CD4-positive, alpha-beta T cell treated with Interleukin-17A for 1 hour (primary cell): ENCODE results near the gene UVRAG.
"Not testable (repeated sequence)": the region's sequence is repeated elsewhere in the genome, so short reads cannot be mapped to it uniquely, and the experiment has no call there.

Experiments
- DNase-seq: peaks from one replicate; pipeline ENCODE4 v3.0.0-alpha.2; 2020

Gene UVRAG

DNA sequence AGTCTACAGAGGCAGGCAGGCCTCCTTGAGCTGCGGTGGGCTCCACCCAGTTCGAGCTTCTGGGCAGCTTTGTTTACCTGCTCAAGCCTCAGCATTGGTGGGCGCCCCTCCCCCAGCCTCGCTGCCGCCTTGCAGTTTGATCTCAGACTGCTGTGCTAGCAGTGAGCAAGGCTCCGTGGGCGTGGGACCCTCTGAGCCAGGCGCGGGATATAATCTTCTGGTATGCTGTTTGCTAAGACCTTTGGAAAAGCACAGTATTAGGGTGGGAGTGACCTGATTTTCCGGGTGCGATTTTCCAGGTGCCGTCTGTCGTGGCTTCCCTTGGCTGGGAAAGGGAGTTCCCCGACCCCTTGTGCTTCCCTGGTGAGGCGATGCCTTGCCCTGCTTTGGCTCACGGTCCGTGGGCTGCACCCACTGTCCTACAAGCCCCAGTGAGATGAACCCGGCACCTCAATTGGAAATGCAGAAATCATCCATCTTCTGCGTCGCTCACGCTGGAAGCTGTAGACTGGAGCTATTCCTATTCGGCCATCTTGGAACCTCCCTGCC lies 164.5 kb downstream of the UVRAG start:
- not testable (repeated sequence) for DNase-seq

DNA sequence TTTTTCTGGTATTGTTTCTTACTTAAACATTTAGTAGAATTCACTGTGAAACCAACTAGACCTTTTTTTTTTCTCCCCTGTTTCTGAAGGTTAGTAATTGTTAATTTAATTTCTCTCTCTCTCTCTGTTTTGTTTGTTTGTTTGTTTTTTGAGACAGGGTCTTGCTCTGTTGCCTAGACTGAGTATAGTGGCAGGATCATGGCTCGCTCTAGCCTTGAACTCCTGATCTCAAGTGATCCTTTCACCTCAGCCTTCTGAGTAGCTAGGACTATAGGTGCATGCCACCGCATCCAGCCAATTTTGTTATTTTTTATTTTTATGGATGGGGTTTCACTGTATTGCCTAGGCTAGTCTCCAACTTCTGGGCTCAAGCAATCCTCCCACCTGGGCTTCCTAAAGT lies 165.0 kb downstream of the UVRAG start:
- DNase-seq: no peak

DNA sequence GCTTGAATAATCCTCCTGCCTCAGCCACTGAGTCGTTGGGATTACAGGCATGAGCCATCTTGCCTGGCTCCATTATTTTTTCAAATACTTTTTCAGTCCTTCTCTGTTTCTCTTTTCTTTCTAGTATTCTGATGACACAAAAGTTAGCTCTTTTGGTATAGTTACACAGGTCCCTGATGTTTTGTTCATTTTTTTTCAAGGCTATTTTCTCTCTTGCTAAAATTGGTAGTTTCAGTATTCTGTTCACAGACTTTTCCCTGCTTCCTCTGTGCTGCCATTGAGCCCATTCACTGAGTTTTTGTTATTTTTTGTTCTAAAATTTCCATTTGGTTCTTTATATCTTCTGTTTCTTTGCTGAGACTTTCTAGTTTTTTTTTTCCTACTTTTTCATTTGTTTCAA lies 166.5 kb downstream of the UVRAG start:
- DNase-seq: no peak

DNA sequence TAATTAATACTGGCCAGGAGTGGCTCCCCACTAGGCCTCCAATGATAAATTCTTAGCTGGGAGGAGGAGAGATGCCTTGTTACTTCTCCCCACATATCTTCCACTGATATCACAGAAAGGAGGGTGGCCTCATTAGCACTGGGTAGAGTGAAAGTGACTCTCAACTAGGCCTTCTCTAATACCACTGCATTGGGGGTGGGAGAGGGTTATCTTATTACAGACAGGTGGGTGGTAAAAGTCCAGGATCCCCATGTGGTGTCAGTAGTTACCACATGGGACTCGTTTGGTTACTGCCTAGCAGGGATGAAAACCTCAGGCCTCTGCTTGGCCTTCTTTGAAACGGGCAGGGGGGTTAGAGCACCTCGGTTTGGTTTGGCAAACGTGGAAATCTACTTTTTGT lies 167.3 kb downstream of the UVRAG start:
- DNase-seq: no peak

DNA sequence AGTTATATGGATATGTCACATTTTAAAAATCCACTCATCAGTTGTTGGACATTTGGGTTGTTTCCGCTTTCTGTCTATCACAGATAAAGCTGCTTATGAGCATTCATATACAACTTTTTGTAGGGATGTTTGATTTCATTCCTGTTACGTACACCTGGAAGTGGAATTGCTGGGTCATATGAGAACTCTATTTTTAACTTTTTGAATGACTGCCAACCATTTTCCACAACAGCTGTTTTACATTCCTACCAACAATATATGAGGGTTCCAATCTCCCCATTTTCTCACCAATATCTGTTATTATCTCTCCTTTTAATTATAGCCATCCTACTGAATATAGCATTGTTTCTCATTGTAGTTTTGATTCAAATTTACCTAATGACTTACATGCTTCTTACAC lies 172.0 kb downstream of the UVRAG start:
- DNase-seq: no peak

DNA sequence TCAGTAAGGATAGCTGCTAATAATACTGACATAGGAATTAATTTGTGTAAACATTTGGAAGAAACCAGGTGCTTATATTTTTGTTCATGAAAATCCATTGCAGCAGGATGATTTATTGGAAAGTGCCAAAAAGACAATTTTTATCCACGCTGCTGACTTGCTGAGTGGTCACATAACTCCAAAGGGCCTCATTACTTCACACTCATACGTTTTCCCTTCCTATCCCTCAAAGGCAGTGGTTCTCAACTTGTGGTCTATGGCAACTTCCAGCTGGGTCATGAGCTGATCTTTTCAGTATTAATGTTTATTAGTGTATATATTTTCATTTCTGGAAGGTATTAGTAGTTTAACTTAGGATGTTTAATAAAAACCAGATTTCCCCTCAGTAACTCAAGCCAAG lies 178.1 kb downstream of the UVRAG start:
- DNase-seq: no peak

DNA sequence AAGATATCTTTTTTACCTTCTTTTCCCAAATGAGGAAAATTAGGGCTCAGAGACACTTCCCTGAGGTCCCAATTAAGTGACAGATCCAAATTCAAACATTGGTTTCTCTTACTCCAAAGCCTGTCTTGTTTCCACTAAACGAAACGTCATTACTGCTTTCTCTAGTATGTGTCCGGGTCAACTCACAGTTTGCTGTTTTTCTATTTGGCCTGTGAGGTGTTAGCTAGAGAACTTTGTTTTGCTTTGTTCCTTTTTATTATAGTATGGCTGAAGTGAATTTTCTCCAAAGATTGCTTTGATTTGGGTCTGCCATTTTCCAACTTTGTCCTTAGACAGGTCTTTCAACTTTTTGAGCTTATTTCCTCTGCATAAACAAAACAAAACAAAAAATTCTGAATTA lies 179.6 kb downstream of the UVRAG start:
- DNase-seq: no peak

DNA sequence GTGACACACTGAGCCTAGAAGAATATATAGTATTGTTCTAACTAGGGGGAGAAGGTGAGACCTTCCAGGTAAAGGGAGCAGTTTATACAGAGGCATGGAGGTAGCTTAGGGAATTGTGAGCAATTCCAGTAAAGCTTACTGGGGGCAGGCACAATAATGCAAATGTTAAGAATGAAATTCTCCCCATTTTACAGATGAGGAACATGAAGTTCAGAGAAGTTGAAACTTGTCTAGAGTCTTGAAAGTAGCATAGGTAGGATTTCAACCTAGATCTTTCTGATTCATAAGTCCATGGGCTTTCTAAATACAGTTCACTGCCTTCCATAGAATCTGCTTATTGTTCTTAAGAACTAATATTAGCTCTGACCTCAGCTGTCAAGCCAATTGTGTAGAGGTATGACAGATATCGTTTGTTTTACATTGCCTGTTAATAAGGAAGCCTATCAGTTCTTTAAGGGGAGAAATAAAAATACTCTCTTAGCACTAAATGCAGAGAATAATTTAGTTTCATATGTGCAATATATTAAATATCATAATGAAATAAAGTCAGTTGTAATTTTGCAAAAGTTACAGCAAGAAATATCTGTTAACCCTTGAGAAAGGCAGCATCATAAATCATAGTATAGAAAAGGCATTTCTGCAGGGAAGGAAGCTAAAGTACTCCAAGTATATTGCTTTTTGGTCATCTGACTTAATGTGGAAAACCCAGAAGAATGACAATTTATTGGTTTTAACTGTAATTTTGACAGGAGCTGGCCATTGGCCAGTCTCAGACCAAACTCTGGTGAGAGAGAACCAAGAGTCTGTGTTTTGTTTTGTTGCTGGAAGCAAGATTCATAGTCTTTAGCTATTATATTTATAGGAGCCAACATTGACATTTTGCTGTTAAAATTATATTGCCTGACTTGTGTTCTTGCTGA lies 181.8 kb downstream of the UVRAG start:
- DNase-seq: no peak

DNA sequence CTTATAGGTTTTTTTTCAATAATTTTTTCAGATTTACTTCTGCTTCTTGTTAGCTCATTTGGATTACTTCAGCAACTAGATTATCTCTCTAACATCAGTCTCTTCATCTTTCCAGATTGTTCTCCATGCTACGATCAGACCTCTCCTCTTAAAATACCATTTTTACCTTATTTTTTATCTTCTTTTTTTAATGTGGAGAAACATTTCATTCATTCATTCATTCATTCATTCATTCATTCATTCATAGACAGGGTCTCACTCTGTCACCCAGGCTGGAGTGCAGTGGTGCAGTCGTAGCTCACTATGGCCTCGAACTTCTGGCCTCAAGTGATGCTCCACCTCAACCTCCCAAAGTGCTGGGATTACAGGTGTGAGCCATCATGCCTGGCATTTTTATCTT lies 189.4 kb downstream of the UVRAG start:
- no peak for DNase-seq

DNA sequence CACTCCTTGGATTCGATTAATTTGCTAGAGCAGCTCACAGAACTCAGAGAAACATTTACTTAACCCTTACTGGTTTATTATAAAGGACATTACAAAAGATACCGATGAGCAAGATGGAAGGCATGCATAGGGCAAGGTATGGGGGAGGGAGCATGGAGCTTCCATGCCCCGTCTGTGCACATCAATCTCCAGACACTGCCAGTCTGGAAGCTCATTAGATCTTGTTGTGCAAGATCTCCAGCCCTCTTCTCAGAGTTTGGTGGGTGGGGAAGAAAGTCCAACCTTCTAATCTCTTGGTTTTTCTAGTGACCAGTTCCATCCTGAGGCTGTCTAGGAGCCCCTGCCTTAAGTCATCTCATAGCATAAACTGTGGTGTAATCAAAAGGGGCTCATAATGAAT lies 190.7 kb downstream of the UVRAG start:
- no peak for DNase-seq

DNA sequence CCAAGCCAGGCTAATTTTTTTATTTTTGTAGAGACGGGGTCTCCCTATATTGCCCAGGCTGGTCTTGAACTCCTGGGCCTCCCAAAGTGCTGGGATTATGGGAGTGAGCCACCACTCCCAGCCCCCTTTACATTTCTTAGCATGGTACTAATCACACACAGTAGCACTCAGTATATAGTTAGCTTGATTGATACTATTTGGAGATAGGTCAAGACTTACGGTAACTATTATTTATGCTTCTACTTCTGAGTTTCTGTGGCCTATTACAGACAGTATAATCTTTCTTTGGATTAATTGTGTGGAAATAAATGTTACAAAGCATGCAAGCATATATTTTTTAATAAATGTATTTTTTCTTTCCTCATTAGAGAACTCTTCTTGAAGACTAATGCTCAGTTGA lies 192.2 kb downstream of the UVRAG start:
- no peak for DNase-seq

DNA sequence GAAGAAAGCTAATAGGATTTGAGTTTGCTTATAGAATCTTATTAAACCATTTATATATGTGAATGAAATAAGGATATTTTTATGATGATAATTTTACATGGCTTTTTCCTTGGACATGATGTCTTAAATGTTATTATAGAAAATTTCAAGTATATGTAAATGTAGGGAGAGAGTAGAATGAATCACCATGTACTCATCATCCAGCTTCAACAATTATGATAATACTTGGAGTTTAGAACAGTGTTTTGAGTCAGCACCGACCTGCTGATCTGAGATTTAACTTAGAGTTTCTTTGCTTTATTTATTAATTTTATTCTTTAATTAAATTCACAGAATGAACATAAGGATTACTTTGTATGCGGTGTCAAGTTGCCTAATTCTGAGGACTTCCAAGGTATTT lies 193.5 kb downstream of the UVRAG start:
- no peak for DNase-seq

DNA sequence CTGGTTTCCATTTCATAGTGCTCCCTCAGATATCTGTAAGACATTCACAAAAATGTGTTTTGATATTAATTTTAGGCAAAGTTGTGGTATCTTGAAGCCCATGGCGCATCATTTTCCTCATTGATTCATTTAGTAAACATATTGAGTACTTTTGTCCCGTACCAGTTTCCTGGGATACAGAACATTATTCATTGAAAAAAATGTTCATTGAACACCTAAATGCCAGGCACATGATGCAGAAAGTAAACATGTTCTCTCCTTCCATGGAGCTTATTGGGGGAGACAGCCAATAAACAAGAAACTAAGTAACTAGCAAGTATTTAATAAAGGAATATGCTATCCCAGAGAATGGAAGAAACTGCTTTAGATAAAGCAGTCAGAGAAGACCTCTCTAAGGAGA lies 195.0 kb downstream of the UVRAG start:
- DNase-seq: no peak

DNA sequence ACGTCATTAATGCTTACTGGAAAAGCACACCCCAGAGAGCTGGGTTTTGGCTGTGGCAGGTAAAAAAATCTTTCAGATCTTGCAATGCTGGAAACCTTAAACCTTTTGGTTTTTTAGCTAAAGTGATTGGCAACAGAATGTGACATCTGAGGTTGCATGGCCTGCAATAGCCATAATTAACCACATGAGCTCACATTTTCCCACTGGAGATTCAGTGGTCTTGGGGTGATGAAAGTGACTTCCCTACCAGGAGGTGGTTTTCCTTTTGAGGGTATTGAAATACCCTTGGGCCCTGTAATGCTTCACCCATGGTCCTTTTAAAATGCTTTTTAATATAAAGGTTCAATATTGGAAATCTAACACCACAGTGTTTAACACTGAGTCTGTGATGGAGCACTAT lies 198.5 kb downstream of the UVRAG start:
- DNase-seq: no peak

DNA sequence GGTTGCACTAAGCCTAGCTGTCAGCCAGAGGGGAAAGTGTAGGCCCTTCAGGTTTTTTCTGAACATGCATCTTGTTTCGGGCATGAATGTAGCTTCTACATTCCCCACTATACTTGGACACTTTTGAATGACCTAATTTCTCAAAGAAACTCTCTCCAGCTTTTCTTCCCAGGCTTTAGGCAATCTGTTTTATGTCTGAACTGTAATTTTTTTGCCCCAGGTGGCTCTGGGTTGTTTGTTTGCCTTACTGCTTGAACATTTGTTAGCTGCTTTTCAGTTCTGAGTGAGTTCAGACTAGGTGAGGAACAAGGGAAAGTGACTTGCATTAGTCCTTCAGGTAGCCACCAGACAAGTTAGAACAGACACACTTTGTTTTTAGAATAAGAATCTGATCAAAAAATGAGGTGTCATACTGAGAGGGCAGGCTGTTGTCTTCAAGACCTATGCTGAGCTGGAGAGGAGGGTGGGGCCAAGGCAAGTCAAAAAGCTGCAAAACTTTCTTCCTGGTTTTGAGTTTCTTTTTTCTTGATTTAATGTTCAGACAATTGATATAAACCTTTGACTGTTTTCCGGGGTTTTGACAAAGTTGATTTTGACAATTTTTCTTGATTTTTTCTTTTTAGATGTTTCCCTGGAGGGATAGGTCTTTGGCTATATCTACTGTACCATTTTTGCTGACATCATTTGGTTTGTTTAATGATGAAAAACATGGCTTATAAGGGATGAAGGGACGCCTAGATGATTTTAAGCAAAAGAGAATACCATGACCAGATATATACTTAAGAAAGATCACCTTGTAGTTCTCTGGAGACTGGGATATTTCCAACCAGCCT lies 208.4 kb downstream of the UVRAG start:
- no peak for DNase-seq

DNA sequence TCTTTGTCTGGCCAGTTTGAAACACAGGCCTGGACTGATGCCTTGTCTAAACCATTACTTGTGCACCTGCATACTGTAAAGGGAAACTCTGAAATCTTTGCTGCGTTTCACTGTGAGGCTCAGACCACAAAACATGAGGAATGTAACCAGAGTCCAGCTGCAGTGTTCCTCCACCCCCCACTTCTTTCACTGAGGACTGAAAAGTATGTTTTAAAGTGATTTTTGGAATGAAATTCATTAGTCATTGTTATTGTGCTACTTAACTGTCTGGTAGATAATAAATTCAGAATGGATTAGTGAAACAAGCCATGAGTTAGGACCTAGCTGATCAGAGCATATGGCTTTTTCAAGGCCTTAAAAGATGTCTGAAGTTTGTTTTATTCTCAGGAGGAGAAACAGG lies 210.1 kb downstream of the UVRAG start:
- DNase-seq: no peak

DNA sequence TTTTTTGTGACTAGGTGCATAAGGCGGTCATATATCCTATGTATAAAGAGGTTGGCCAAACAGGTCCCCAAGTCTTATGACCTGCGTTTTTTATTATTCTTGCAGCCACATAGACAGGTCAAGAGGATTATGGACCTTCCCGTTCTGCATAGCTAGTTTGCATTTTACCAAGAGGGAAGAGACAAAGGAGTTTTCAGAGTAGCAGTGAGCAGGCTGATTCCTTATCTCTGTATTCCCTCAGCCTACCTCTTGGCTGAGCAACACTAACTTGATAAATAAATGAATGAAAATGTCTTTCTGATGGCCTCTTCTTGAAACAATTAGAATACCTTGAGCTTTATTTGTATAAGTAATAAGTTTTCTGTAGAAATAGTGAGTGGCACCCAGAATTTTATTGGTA lies 210.8 kb downstream of the UVRAG start:
- no peak for DNase-seq

DNA sequence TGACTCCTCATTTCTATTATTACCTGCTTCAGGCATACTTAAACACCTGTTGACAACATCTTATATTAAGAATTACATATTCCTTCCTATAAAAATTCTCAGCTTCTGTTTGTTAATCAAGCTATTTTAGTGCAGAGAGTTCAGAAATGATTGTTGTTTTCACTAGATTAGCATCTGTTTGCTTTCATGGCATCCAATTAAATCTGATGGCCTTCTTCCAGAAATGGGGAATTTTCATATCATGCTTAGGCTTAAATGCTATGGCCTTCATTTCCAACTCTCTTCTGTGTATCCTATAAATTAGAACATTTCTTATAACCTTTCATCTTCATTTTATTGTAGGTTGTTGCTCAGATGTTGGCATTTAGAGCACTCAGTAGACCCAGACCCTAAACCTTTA lies 211.3 kb downstream of the UVRAG start:
- no peak for DNase-seq

DNA sequence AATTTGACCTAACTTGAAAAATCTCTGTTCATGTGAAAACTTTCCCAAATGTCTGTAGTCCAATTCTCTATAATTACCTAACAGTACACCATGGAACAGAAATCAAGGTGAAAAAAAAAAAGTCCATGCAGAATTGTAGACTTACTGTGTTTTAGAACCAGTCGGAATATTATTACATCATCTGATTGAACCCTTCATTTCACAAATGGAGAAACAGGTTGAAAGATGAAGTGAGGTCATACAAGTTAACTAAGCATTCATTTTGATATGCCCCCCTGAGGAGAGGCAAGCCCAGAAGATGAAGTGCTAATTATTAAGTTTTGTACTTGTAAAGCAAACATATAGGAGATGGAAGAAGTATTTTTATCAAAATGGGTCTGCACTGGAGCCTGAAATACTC lies 211.9 kb downstream of the UVRAG start:
- no peak for DNase-seq

DNA sequence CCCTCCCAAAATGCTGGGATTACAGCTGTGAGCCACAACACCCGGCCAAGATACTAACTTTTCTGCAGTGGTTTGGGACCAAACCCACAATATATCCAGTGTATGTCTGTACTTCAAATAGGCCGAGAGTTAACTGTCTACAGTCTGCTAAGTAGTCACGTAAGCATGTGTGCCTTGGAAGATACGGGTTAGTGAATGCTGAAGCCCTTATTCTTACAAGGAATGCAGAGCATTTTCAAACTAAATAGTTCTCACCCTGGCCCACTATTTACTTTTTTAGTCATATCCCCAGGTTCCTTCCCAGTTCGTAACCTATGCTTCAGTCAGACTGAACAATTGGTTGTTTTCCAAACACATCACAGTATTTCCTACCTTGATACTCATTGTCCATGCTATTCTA lies 215.3 kb downstream of the UVRAG start:
- no peak for DNase-seq

DNA sequence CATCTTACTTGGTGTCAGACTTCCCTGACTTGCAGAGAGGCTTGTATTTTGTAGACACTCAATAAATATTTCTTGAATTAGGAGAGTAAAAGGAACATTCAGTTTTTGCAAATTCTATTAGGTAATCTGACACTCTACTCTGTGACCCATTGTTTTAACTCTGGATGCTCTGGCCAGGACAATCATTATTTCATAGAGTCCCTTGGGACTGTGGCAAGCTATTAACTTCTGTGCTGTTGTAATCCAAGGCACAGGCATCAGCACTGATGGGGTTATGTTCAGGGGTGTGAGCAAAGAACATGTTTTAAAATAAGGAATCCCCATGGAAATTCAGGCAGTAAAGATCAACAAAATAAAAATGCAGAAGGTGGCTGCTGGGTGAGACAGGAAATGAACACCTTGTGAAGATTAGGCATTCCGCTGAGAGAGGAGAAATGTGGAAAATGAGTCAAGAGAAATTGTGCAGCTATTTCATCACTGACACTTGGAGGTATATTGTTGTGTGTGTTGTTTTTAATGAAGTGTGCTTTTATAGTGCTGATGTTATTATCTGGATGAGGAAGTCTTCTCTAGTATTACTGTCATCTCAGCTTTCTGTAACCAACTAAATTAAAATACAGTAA lies 216.1 kb downstream of the UVRAG start:
- DNase-seq: no peak

DNA sequence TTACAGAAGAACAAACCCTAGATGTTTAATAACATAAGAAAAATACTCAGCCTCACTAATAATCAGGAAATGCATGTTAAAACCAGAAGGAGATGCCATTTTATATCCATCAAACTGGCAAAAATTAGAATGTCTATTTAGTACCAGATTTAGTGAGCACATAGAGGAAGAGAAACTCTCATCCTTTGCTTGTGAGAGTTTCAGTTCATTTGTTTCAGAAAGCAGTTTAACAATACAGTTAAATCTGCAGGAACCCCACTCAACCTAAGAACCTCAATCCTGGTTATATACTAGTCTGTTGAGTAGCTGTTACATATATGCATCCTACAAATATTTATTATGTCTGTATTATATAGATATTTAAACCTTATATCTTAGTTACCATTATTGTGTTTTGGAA lies 218.7 kb downstream of the UVRAG start:
- no peak for DNase-seq

DNA sequence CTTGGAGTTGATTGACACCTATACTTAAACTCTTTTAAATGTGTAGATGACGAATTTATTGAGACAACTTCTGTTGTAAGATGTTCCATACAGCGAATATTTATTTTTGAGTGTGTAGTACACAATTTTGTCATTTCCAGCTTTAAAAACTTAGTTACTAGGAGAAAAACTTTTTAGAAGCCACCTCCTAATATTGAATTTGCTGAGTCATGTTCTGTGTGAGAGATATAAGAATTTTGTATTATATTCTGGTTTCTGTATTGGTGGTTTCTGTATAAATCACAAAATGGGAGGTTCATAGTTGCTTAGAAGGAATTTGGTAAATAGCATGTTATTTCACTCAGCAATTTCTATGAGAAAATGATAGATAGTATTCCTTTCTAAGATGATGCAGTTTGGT lies 220.0 kb downstream of the UVRAG start:
- DNase-seq: no peak

DNA sequence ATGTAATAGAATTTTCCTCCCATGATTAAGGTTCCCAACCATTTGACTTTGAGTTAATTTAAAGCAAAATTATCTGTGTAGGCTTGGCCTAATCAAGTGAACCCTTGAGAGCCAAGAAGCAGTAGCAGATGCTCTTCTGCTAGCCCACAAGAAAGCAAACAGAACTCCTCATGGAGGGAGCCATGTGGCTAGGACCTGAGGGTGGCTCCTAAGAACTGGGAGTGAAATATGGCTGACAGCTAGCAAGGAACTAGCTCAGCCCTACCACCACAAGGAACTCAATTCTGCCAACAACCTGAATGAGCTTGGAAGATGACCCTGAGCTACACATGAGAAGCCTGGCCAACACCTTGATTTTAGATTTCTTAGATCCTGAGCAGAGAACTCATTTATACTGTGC lies 223.6 kb downstream of the UVRAG start:
- DNase-seq: no peak
